Prostate gland (tissue), 2 donors: ENCODE data around the gene WNK2. TPM values are rescaled to one million over a fixed set of nuclear protein-coding genes. Genes with fewer than 3 reads are reported as not detected.

Experiments
- DNase-seq: peaks from one replicate; pipeline ENCODE4 v3.0.0-alpha.2; 2019; ENCODE audit warnings: low spot score
- H3K27ac ChIP-seq, 2 donors: fragments of 200-600 bp; sonication (generic); 2 replicates each; pipeline ENCODE4 v1.5.1; 2017 to 2019
- H3K27me3 ChIP-seq: fragments of 200-600 bp; sonication (generic); replicated peaks from 2 replicates; pipeline ENCODE4 v1.5.1; 2019; ENCODE audit not compliant: insufficient read depth
- H3K36me3 ChIP-seq, 2 donors: fragments of 200-600 bp; sonication (generic); 1 replicate in 1 of 2; 2 replicates in 1 of 2; pipeline versions ENCODE4 v1.5.1 to v1.8.1; 2017 to 2019
- H3K4me1 ChIP-seq: fragments of 200-600 bp; sonication (generic); replicated peaks from 2 replicates; pipeline ENCODE4 v1.5.1; 2019
- H3K4me3 ChIP-seq, 2 donors: fragments of 200-600 bp; sonication (generic); 2 replicates each; pipeline ENCODE4 v1.5.1; 2017 to 2019
- H3K9me3 ChIP-seq: fragments of 200-600 bp; sonication (generic); 2 replicates; pipeline ENCODE4 v1.5.1; 2017
- CTCF ChIP-seq, 4 experiments: fragments of 200-600 bp in 2 of 4; fragments of 450-650 bp in 2 of 4; sonication (generic) in 2 of 4; IDR thresholded peaks; 1 replicate in 3 of 4; 2 replicates in 1 of 4; pipeline ENCODE4 v1.5.1; 2016 to 2019; ENCODE audit warnings: antibody characterized with exemption in 4 of 4, mild to moderate bottlenecking in 2 of 4, moderate library complexity in 2 of 4
- POLR2A ChIP-seq: fragments of 450-650 bp; IDR thresholded peaks from one replicate; pipeline ENCODE4 v1.6.1; 2016; ENCODE audit warnings: antibody characterized with exemption, mild to moderate bottlenecking
- POLR2AphosphoS5 ChIP-seq: sonication (generic); formaldehyde crosslinking; IDR thresholded peaks from one replicate; pipeline ENCODE4 v1.6.1; 2017; ENCODE audit warnings: antibody characterized with exemption
- WGBS: methylation state at CpG from one replicate; pipeline ENCODE4 v1.1.5; 2018; 5-methylcytosine and 5-hydroxymethylcytosine counted together
- intact Hi-C: fragments of 100-400 bp; cut with DNase I; formaldehyde crosslinking; loops from one replicate; pipeline ENCODE4 v1.14.2; 2022
- total RNA-seq, 2 donors: library from RNA; depleted of rRNA; stranded (reverse); fragments of >200 nt; gene quantifications; one replicate each; pipeline ENCODE4 v1.1.0, GENCODE V29; 2016

WNK2 gene
- total RNA-seq: 100 to 1,000 TPM in 1 of 2 donors, 10 to 100 TPM in 1; 77.9 to 136 TPM

- peak; percentile 47 for TF ChIP-seq POLR2A
- TF ChIP-seq POLR2AphosphoS5: no peak
- Histone ChIP-seq H3K4me3 (peak within 1 kb of the TSS; percentile 45 to 69), H3K9me3 (no peaks in the 10 kb centered on the region), H3K27ac (peak within 1 kb of the TSS; percentile 34 to 62), H3K4me1 (peaks cover 18% of the 10 kb centered on the region), H3K27me3 (no peaks in the 10 kb centered on the region), H3K36me3 (no peaks in the 10 kb centered on the region)
- intact Hi-C loops: loop anchor here (2.0 kb wide), 1 partner anchor 23 kb away; no protein-coding TSS in a partner anchor
- peak; percentile 45 for DNase-seq
- under 1% methylated on average over 45 of the region's 82 CpGs for WGBS
These were observed at the start of gene WNK2 for GRCh38 chr9:93183663-93184431. WNK2 (plus strand) TSS chr9:93184139; CDS start chr9:93184930, 791 bp downstream.

GRCh38 chr9:93134740-93135444, 49.0 kb upstream of the WNK2 start:
- WGBS: 75% methylated on average over 11 of the region's 14 CpGs
- Histone ChIP-seq H3K4me3 (peak overlapping the region; percentile 77 to 89), H3K9me3 (no peaks in the 10 kb centered on the region), H3K27ac (peak overlapping the region; percentile 93 to 97), H3K4me1 (peaks cover 38% of the 10 kb centered on the region), H3K27me3 (no peaks in the 10 kb centered on the region), H3K36me3 (no peaks in the 10 kb centered on the region)
- no peak for DNase-seq
- TF ChIP-seq POLR2A (no peak), POLR2AphosphoS5 (no peak), CTCF (IDR thresholded peaks at IDR 0.05) (no peak)
- intact Hi-C loops: loop anchor here (5.0 to 10.0 kb wide), 3 partner anchors 38 to 320 kb away; partner anchors contain the start of genes CARD19, FAM120A and FAM120AOS

- peak; percentile 34 for TF ChIP-seq POLR2A
- TF ChIP-seq POLR2AphosphoS5: peak; percentile 66
- no peak for TF ChIP-seq CTCF (IDR thresholded peaks at IDR 0.05)
- H3K27ac ChIP-seq: peak overlapping the region; percentile 11 to 53
- H3K36me3 ChIP-seq: no peaks in the 10 kb centered on the region
- intact Hi-C loops: loop anchor here (10.0 kb wide), 1 partner anchor 319 kb away; the partner anchor contains the start of genes FAM120A and FAM120AOS
- H3K9me3 ChIP-seq: no peaks in the 10 kb centered on the region
- H3K4me3 ChIP-seq: no peak overlapping the region
- 22% methylated on average over 11 of the region's 11 CpGs for WGBS
- H3K27me3 ChIP-seq: no peaks in the 10 kb centered on the region
- H3K4me1 ChIP-seq: peaks cover 32% of the 10 kb centered on the region
- peak; percentile 62 for DNase-seq
These were observed 47.9 kb upstream of the WNK2 start for GRCh38 chr9:93136011-93136440.

GRCh38 chr9:93137362-93137761, 46.6 kb upstream of the WNK2 start:
- peaks cover 20% of the 10 kb centered on the region for H3K4me1 ChIP-seq
- 64% methylated on average over 11 of the region's 11 CpGs for WGBS
- no peak overlapping the region for H3K4me3 ChIP-seq
- no peaks in the 10 kb centered on the region for H3K36me3 ChIP-seq
- H3K27ac ChIP-seq: no peak overlapping the region
- no peak for DNase-seq
- H3K9me3 ChIP-seq: no peaks in the 10 kb centered on the region
- intact Hi-C loops: loop anchor here (10.0 kb wide), 1 partner anchor 317 kb away; the partner anchor contains the start of genes FAM120A and FAM120AOS
- H3K27me3 ChIP-seq: no peaks in the 10 kb centered on the region
- TF ChIP-seq POLR2AphosphoS5: no peak
- TF ChIP-seq POLR2A: no peak
- no peak for TF ChIP-seq CTCF (IDR thresholded peaks at IDR 0.05)

- no peaks in the 10 kb centered on the region for H3K27me3 ChIP-seq
- no peak overlapping the region for H3K4me3 ChIP-seq
- no peaks in the 10 kb centered on the region for H3K36me3 ChIP-seq
- intact Hi-C loops: loop anchor here (10.0 kb wide), 1 partner anchor 317 kb away; the partner anchor contains the start of genes FAM120A and FAM120AOS
- H3K4me1 ChIP-seq: peaks cover 11% of the 10 kb centered on the region
- H3K27ac ChIP-seq: no peak overlapping the region
- WGBS: 83% methylated on average over 7 of the region's 7 CpGs
- no peak for TF ChIP-seq POLR2AphosphoS5
- no peak for TF ChIP-seq CTCF (IDR thresholded peaks at IDR 0.05)
- no peak for TF ChIP-seq POLR2A
- no peaks in the 10 kb centered on the region for H3K9me3 ChIP-seq
- DNase-seq: no peak
These were observed 45.7 kb upstream of the WNK2 start for GRCh38 chr9:93138171-93138764.
